Natural killer cell (primary cell): ENCODE measurements around the gene DNAH7. TPM values are rescaled to one million over a fixed set of nuclear protein-coding genes. Genes with fewer than 3 reads are reported as not detected.

Experiments used
- ATAC-seq, 3 donors: fragments of 150-1000 bp in 2 of 3; fragments of 200-7000 bp in 1 of 3; cut with Tn5 transposase; 1 replicate in 1 of 3; 2 replicates in 2 of 3; pipeline ENCODE4 v1.10.0; 2021; ENCODE audit warnings: mild to moderate bottlenecking in 2 of 3, moderate library complexity in 2 of 3
- DNase-seq, 2 donors: peaks; one replicate each; pipeline versions ENCODE4 v3.0.0 to v3.0.0-alpha.2; 2013 to 2021; ENCODE audit warnings: mixed read lengths in 1 of 2
- H3K27ac ChIP-seq: one replicate; pipeline ENCODE4 v1.5.1; 2013; ENCODE audit warnings: mild to moderate bottlenecking, low read length
- H3K27me3 ChIP-seq: one replicate; pipeline ENCODE4 v1.6.1; 2013; ENCODE audit warnings: low read length; ENCODE audit not compliant: control insufficient read depth, insufficient read depth
- H3K36me3 ChIP-seq: one replicate; pipeline ENCODE4 v1.6.1; 2013; ENCODE audit warnings: low read length; ENCODE audit not compliant: control insufficient read depth, insufficient read depth
- H3K4me1 ChIP-seq: one replicate; pipeline ENCODE4 v1.6.1; 2013; ENCODE audit warnings: low read length; ENCODE audit not compliant: control insufficient read depth, insufficient read depth
- H3K4me3 ChIP-seq: one replicate; pipeline ENCODE4 v1.5.1; 2013; ENCODE audit warnings: low read length
- H3K9me3 ChIP-seq: one replicate; pipeline ENCODE4 v1.6.1; 2013; ENCODE audit warnings: low read length; ENCODE audit not compliant: control insufficient read depth, insufficient read depth
- H3K27ac Mint-ChIP-seq, 2 donors: one replicate each; pipeline ENCODE4 v1.8.0; 2022; ENCODE audit warnings: mild to moderate bottlenecking in 2 of 2, mixed read lengths in 2 of 2, moderate library complexity in 1 of 2
- H3K27me3 Mint-ChIP-seq, 2 donors: one replicate each; pipeline ENCODE4 v1.8.0; 2022; ENCODE audit warnings: low read depth in 2 of 2, mixed read lengths in 2 of 2
- H3K36me3 Mint-ChIP-seq: one replicate; pipeline ENCODE4 v1.8.0; 2022; ENCODE audit warnings: mixed read lengths
- H3K4me1 Mint-ChIP-seq, 2 donors: one replicate each; pipeline ENCODE4 v1.8.0; 2022; ENCODE audit warnings: mixed read lengths in 2 of 2
- H3K4me3 Mint-ChIP-seq: one replicate; pipeline ENCODE4 v1.8.0; 2022; ENCODE audit warnings: mild to moderate bottlenecking, moderate library complexity, mixed read lengths
- H3K9me3 Mint-ChIP-seq, 2 donors: one replicate each; pipeline ENCODE4 v1.8.0; 2022; ENCODE audit warnings: mixed read lengths in 2 of 2
- WGBS: methylation state at CpG from one replicate; pipeline ENCODE4 v1.1.7; 2013; ENCODE audit warnings: missing lambda C conversion rate; ENCODE audit not compliant: insufficient coverage; 5-methylcytosine and 5-hydroxymethylcytosine counted together
- intact Hi-C: fragments of 100-400 bp; cut with micrococcal nuclease; formaldehyde crosslinking; loops from one replicate; pipeline ENCODE4 v1.14.2; 2022
- total RNA-seq, 4 donors: library from RNA; stranded (reverse); fragments of 120-200 nt in 1 of 4; gene quantifications; one replicate each; pipeline versions ENCODE4 v1.2.3 to v1.2.4, GENCODE V29; 2013 to 2022
- TF ChIP-seq, protein P1 (sequence below): fragments of 200-600 bp; IDR thresholded peaks from one replicate; pipeline ENCODE4 v1.8.0; 2022; ENCODE audit warnings: antibody characterized with exemption

The DNAH7 gene
- total RNA-seq, 3 donors from 2014 or later (not counting 1 experiment from before 2014, with no cell fraction given) = 0.07 to 0.20 TPM; not detected in 1

DNA sequence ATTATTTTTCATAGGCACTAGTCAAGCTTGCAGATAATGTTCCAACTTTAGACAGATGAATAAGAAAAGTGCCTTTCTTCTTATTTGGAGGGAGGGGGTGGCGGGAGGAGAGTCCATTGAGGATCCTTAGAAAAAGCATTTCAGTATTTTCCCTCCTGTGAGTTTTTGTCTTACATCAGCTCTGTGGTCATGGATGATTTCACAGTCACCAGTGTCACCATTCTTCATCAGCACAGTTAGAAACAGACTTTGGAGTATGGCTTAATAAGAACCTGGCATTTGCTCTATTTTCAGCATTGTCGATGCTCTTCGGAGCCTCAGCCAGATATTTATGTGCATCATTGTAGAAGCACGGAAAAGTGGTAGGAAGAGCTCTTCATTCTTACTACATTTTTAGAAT is 341.5 kb downstream of the DNAH7 start:
- H3K27me3 ChIP-seq = no peaks in the 10 kb centered on the region
- H3K36me3 ChIP-seq = peaks cover 53% of the 10 kb centered on the region
- H3K9me3 ChIP-seq = no peaks in the 10 kb centered on the region
- no peaks in the 10 kb centered on the region for H3K27me3 Mint-ChIP-seq
- peaks cover 40% of the 10 kb centered on the region for H3K36me3 Mint-ChIP-seq
- WGBS = 100% methylated on average over 3 of the region's 4 CpGs
- no peak overlapping the region for H3K4me3 ChIP-seq
- intact Hi-C loops = no loop called here
- no peaks in the 10 kb centered on the region for H3K9me3 Mint-ChIP-seq
- DNase-seq (no peak), ATAC-seq (no peak)
- TF ChIP-seq, protein P1, sequence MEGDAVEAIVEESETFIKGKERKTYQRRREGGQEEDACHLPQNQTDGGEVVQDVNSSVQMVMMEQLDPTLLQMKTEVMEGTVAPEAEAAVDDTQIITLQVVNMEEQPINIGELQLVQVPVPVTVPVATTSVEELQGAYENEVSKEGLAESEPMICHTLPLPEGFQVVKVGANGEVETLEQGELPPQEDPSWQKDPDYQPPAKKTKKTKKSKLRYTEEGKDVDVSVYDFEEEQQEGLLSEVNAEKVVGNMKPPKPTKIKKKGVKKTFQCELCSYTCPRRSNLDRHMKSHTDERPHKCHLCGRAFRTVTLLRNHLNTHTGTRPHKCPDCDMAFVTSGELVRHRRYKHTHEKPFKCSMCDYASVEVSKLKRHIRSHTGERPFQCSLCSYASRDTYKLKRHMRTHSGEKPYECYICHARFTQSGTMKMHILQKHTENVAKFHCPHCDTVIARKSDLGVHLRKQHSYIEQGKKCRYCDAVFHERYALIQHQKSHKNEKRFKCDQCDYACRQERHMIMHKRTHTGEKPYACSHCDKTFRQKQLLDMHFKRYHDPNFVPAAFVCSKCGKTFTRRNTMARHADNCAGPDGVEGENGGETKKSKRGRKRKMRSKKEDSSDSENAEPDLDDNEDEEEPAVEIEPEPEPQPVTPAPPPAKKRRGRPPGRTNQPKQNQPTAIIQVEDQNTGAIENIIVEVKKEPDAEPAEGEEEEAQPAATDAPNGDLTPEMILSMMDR = no peak
- H3K4me1 Mint-ChIP-seq = peaks cover 18 to 25% of the 10 kb centered on the region in 2 donors
- no peak overlapping the region for H3K27ac Mint-ChIP-seq
- no peak overlapping the region for H3K27ac ChIP-seq
- no peaks in the 10 kb centered on the region for H3K4me1 ChIP-seq
- no peak overlapping the region for H3K4me3 Mint-ChIP-seq

DNA sequence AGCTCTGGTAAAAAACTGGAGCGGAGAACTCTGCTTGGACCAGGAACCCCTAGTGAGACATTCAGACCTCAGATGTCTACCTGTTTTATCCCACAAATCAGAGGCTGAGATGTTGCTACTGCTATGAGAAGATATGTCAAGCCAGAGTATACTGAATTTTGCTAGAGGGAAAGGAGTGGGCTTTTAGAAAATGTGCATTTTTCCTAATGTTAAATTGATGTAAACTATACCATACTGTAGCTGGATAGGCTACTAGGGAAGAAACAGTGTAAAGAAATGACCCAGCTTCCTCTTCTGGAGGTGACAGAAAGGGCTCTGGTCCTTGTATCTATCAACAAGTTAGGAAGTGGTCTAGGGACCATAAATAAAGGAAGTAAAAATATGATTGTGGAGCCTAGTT is 346.6 kb downstream of the DNAH7 start:
- Mint-ChIP-seq H3K27ac (no peak overlapping the region), H3K4me3 (no peak overlapping the region), H3K27me3 (no peaks in the 10 kb centered on the region), H3K4me1 (peaks cover 20 to 21% of the 10 kb centered on the region in 2 donors), H3K36me3 (peaks cover 19% of the 10 kb centered on the region), H3K9me3 (no peaks in the 10 kb centered on the region)
- H3K36me3 ChIP-seq = peaks cover 58% of the 10 kb centered on the region
- no peaks in the 10 kb centered on the region for H3K4me1 ChIP-seq
- no peak overlapping the region for H3K4me3 ChIP-seq
- H3K27ac ChIP-seq = no peak overlapping the region
- H3K9me3 ChIP-seq = no peaks in the 10 kb centered on the region
- WGBS = 100% methylated on average over 1 of the region's 1 CpG
- TF ChIP-seq, protein P1 = no peak
- intact Hi-C loops = no loop called here
- no peaks in the 10 kb centered on the region for H3K27me3 ChIP-seq
- ATAC-seq (no peak), DNase-seq (no peak)

DNA sequence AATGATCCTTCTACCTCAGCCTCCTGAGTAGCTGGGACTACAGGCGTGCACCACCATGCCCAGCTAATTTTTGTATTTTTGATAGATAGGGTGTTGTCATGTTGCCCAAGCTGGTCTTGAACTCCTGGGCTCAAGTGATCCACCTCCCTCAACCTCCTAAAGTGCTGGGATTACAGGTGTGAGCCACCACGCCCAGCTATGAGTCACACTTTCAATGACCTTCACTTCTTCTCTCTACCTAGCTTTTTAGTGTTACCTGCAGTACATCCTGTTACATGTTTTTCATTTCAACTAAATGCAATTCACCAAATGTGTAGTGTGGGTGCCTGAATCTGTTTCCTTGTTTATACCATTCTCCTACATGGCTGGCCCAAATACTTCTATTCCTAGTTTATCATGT is 347.6 kb downstream of the DNAH7 start:
- WGBS = 100% methylated on average over 1 of the region's 2 CpGs
- DNase-seq (no peak), ATAC-seq (no peak)
- H3K4me3 ChIP-seq = no peak overlapping the region
- Mint-ChIP-seq H3K27me3 (no peaks in the 10 kb centered on the region), H3K36me3 (peaks cover 26% of the 10 kb centered on the region), H3K4me3 (no peak overlapping the region), H3K27ac (no peak overlapping the region), H3K9me3 (no peaks in the 10 kb centered on the region), H3K4me1 (peaks cover 21 to 24% of the 10 kb centered on the region in 2 donors)
- H3K36me3 ChIP-seq = peaks cover 69% of the 10 kb centered on the region
- no peaks in the 10 kb centered on the region for H3K4me1 ChIP-seq
- intact Hi-C loops = no loop called here
- H3K27ac ChIP-seq = no peak overlapping the region
- no peaks in the 10 kb centered on the region for H3K9me3 ChIP-seq
- no peaks in the 10 kb centered on the region for H3K27me3 ChIP-seq
- TF ChIP-seq, protein P1 = no peak

DNA sequence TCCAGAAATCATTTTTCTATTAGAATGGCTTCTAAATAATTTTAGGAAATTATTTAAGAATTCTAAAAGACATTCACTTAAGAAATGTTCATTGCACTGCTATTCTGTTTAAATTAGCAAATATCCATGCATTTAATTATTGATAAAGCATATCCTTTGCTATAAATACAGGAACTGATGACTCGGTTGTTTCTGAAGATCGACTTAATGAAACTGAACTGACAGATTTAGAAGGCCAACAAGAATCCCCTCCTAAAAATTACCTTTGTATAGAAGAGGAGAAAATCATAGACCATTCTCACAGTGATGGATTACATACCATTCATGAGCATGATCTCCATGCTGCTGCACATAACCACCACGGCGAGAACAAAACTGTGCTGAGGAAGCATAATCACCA is 352.2 kb downstream of the DNAH7 start:
- ATAC-seq (no peak), DNase-seq (no peak)
- intact Hi-C loops = no loop called here
- TF ChIP-seq, protein P1 = no peak
- H3K36me3 Mint-ChIP-seq = peaks cover 14% of the 10 kb centered on the region
- H3K27ac Mint-ChIP-seq = no peak overlapping the region
- no peak overlapping the region for H3K4me3 Mint-ChIP-seq
- peaks cover 12 to 17% of the 10 kb centered on the region in 2 donors for H3K4me1 Mint-ChIP-seq
- peaks cover 67% of the 10 kb centered on the region for H3K36me3 ChIP-seq
- H3K4me3 ChIP-seq = no peak overlapping the region
- 90% methylated on average over 2 of the region's 4 CpGs for WGBS
- H3K9me3 Mint-ChIP-seq = no peaks in the 10 kb centered on the region
- H3K27me3 ChIP-seq = no peaks in the 10 kb centered on the region
- H3K27me3 Mint-ChIP-seq = no peaks in the 10 kb centered on the region
- no peaks in the 10 kb centered on the region for H3K9me3 ChIP-seq
- no peaks in the 10 kb centered on the region for H3K4me1 ChIP-seq
- no peak overlapping the region for H3K27ac ChIP-seq
